Measurements from ENCODE around the gene PHF3.
"Not testable (repeated sequence)": the region's sequence is repeated elsewhere in the genome, so short reads cannot be mapped to it uniquely, and the experiment has no call there.

The PHF3 gene

DNA sequence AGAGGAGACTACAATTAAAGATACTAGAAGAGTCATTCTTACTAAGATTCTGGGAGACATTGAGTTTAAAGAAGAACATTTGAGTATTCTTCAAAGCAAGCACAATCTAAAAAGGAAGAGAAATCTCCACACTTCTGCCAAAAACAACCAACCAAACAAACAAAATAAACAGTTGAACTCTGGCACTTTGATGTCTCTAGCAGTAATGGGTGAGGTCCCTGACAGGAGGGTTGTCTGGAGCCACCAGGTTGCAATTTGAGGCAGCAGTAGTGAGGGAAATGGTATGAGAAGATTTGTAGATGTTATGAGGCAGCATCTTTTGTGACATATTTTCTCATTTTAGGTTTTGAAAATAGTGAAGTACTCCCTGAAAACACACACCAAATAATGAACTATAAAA, 108.1 kb downstream of the PHF3 start:
- no peaks in the 10 kb centered on the region for H3K27me3 ChIP-seq (ENCODE audit: insufficient read depth, low read length)
- no peak overlapping the region for H3K4me3 ChIP-seq (ENCODE audit: low read length)
- H3K9ac ChIP-seq (ENCODE audit: low read depth, low read length): no peak overlapping the region

DNA sequence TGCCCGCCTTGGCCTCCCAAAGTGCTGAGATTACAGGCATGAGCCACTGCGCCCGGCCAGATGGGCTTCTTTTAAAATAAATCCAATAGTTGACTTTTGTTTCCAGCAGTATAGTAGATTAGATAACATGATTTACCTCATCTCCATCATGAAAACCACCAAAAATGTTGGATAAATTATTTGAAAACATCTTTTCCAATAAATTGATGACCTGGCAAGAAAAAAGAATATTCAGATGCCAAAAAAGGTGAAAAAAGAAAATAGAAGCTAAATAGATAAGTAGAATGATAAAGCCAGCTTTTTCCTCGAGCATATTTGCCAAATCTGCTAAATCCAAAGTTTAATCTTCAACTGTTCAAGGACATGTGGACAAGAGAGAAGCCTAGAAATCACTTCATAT, 109.2 kb downstream of the PHF3 start:
- Histone ChIP-seq H3K4me3 (ENCODE audit: low read length) (no peak overlapping the region), H3K36me3 (ENCODE audit: insufficient read depth, low read depth, low read length) (no peaks in the 10 kb centered on the region), H3K27ac (ENCODE audit: low read length) (no peak overlapping the region), H3K4me1 (ENCODE audit: insufficient read depth, low read length) (no peaks in the 10 kb centered on the region), H3K9ac (ENCODE audit: low read depth, low read length) (no peak overlapping the region), H3K9me3 (ENCODE audit: insufficient read depth, low read depth, low read length) (no peaks in the 10 kb centered on the region), H3K27me3 (ENCODE audit: insufficient read depth, low read length) (no peaks in the 10 kb centered on the region)

More for the DNA sequence above, 108.1 kb downstream of the PHF3 start:
- Histone ChIP-seq H3K27ac (ENCODE audit: low read length) (no peak overlapping the region), H3K4me1 (ENCODE audit: insufficient read depth, low read length) (no peaks in the 10 kb centered on the region), H3K36me3 (ENCODE audit: insufficient read depth, low read depth, low read length) (no peaks in the 10 kb centered on the region), H3K9me3 (ENCODE audit: insufficient read depth, low read depth, low read length) (no peaks in the 10 kb centered on the region)

DNA sequence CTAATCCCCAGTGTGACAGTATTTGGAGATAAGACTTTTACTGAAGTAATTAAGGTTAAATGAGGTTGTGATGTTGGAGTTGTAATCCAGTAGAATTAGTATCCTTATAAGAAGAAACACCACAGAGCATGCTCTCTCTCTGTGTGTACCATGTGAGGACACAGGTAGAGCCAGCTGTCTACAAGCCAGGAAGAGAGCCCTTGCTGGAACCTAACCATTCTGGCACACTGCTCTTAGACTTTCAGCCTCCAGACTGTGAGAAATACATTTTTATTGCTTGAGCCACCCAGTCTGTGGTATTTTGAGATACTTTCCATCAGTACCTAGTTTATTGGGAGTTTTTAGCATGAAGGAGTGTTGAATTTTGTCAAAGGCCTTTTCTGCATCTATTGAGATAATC, 110.2 kb downstream of the PHF3 start:
- Histone ChIP-seq H3K9me3 (ENCODE audit: insufficient read depth, low read depth, low read length) (no peaks in the 10 kb centered on the region), H3K9ac (ENCODE audit: low read depth, low read length) (no peak overlapping the region), H3K4me1 (ENCODE audit: insufficient read depth, low read length) (no peaks in the 10 kb centered on the region), H3K36me3 (ENCODE audit: insufficient read depth, low read depth, low read length) (no peaks in the 10 kb centered on the region), H3K27ac (ENCODE audit: low read length) (no peak overlapping the region), H3K27me3 (ENCODE audit: insufficient read depth, low read length) (no peaks in the 10 kb centered on the region), H3K4me3 (ENCODE audit: low read length) (no peak overlapping the region)

DNA sequence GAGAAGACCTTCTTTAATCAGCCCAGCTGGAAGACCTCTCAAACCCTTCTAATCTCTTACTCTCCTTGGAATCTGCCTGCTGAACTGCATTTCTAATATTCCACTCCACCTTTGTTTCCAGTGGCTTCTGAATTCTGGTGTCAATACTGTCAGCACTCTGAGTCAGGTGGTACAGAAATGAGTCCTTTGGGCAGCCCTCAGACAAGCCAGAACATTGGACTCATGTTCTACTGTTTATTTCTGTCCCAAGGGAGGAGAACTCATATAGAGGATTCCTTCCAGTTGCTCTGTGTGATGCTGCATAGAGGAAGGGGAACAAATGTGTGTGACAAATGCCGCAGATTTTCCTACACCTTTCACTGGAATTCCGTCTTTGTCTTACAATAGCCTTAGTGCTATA, 114.8 kb downstream of the PHF3 start:
- Histone ChIP-seq H3K4me3 (ENCODE audit: low read length) (no peak overlapping the region), H3K9me3 (ENCODE audit: insufficient read depth, low read depth, low read length) (no peaks in the 10 kb centered on the region), H3K27me3 (ENCODE audit: insufficient read depth, low read length) (no peaks in the 10 kb centered on the region), H3K4me1 (ENCODE audit: insufficient read depth, low read length) (no peaks in the 10 kb centered on the region), H3K27ac (ENCODE audit: low read length) (no peak overlapping the region), H3K9ac (ENCODE audit: low read depth, low read length) (no peak overlapping the region), H3K36me3 (ENCODE audit: insufficient read depth, low read depth, low read length) (no peaks in the 10 kb centered on the region)

DNA sequence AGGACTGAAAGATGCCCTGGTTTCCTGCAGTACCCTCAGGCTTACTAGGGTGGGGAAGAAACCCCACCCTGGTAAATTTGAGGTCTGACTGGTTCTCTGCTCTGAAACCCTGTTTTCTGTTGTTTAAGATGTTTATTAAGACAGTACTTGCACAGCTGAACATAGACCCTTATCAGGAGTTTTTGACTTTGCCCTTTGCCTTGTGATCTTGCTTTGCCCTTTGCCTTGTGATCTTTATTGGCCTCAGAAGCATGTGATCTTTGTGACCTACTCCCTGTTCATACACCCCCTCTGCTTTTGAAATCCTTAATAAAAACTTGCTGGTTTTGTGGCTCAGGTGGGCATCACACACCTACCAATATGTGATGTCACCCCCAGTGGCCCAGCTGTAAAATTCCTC, 121.7 kb downstream of the PHF3 start:
- not testable (repeated sequence) for H3K27ac ChIP-seq (ENCODE audit: low read length); H3K36me3 ChIP-seq (ENCODE audit: insufficient read depth, low read depth, low read length); H3K9me3 ChIP-seq (ENCODE audit: insufficient read depth, low read depth, low read length); H3K9ac ChIP-seq (ENCODE audit: low read depth, low read length); H3K4me1 ChIP-seq (ENCODE audit: insufficient read depth, low read length); H3K27me3 ChIP-seq (ENCODE audit: insufficient read depth, low read length); H3K4me3 ChIP-seq (ENCODE audit: low read length)

DNA sequence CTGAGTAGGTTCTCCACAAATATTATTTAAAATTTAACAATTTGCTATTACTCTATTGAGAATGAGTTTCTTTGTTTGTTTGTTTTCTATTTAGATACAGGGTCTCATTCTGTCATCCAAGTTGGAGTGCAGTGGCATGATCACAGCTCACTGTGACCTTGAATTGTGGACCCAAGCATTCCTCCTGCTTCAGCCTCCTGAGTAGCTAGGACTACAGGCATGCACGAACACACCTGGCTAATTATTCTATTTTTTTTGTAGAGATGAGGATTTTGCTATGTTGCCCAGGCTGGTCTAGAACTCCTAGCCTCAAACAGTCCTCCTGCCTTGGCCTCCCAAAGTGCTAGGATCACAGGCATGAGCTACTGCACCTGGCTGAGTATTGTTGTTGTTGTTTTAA, 122.2 kb downstream of the PHF3 start:
- no peak overlapping the region for H3K4me3 ChIP-seq (ENCODE audit: low read length)
- H3K9me3 ChIP-seq (ENCODE audit: insufficient read depth, low read depth, low read length): no peaks in the 10 kb centered on the region
- no peaks in the 10 kb centered on the region for H3K36me3 ChIP-seq (ENCODE audit: insufficient read depth, low read depth, low read length)

DNA sequence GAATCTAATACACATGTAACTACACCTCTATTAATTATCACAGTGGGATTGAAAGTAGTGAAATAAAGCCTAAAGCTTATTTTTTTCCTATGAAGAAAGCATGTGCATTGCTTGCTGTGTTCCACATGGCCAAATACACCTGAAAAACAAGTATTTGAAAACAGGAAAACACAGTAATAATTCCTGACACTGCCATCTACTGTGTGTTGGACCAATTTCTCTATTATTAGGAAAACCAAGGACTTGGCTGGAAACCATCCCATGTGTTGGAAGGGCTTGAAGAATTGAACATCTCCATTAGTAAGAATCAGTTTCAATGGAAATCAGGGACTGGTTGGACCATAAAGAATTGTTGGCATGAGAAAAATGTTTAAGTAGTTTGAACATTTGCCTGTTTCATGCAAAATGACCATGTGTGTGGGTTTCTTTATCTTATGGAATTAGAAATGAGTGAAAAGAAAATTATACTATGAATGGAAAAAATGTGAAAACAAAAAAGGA, 124.1 kb downstream of the PHF3 start:
- Histone ChIP-seq H3K27ac (ENCODE audit: low read length) (no peak overlapping the region), H3K4me1 (ENCODE audit: insufficient read depth, low read length) (no peaks in the 10 kb centered on the region; the same call in 1 of the 2 replicates), H3K9me3 (ENCODE audit: insufficient read depth, low read depth, low read length) (no peaks in the 10 kb centered on the region), H3K36me3 (ENCODE audit: insufficient read depth, low read depth, low read length) (no peaks in the 10 kb centered on the region), H3K4me3 (ENCODE audit: low read length) (no peak overlapping the region), H3K27me3 (ENCODE audit: insufficient read depth, low read length) (no peaks in the 10 kb centered on the region), H3K9ac (ENCODE audit: low read depth, low read length) (no peak overlapping the region)

More for the DNA sequence above, 122.2 kb downstream of the PHF3 start:
- Histone ChIP-seq H3K27me3 (ENCODE audit: insufficient read depth, low read length) (no peaks in the 10 kb centered on the region), H3K4me1 (ENCODE audit: insufficient read depth, low read length) (no peaks in the 10 kb centered on the region; the same call in 1 of the 2 replicates), H3K27ac (ENCODE audit: low read length) (no peak overlapping the region), H3K9ac (ENCODE audit: low read depth, low read length) (no peak overlapping the region)

DNA sequence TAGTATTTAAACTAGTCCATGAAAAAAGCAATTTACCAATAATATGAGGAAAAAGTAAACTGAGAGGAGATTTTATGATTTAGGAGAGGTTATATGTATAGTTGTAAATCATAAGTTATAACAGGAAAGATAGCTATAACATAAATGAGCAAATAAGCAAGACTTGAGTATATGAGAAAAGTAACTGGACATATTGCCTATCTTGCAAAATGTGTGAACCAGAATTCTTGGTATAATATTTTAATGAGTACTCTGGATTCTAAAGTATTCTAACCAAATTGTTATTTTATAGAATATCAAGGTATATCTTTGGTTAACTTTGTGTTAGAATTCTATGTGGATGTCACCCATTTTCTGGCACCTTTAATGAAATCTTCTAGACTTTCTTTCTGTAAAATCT, 124.6 kb downstream of the PHF3 start:
- H3K4me3 ChIP-seq (ENCODE audit: low read length): no peak overlapping the region
- no peaks in the 10 kb centered on the region; the same call in 1 of the 2 replicates for H3K4me1 ChIP-seq (ENCODE audit: insufficient read depth, low read length)
- H3K9me3 ChIP-seq (ENCODE audit: insufficient read depth, low read depth, low read length): no peaks in the 10 kb centered on the region
- H3K27me3 ChIP-seq (ENCODE audit: insufficient read depth, low read length): no peaks in the 10 kb centered on the region
- H3K9ac ChIP-seq (ENCODE audit: low read depth, low read length): no peak overlapping the region
- H3K27ac ChIP-seq (ENCODE audit: low read length): no peak overlapping the region
- H3K36me3 ChIP-seq (ENCODE audit: insufficient read depth, low read depth, low read length): no peaks in the 10 kb centered on the region

DNA sequence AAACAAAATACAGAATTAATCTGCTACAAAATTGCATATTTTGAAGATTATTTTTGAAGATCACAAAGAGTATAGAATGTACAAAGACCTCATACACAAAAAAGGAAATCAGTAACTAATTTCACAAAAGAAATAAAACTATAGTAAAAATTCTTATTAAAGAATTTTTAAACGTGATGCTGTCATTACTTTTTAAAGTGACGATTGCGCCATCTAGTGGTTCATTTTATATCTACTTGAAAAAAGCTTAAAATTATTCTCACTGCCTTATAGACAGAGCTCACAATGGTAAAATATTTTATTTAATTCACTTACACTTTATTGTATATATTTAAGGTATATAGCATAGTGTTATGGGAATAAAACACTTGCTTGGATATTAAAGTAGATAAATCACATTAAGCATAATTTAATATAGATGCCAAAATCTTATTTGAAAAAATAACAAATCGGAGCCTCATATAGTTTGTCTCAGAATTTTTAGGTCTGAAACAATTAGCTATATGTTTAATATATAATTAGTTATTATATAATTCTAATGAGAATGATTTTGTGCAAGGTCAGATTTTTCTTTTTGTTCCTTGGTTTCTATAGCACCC, 128.8 kb downstream of the PHF3 start:
- H3K27me3 ChIP-seq (ENCODE audit: insufficient read depth, low read length): no peaks in the 10 kb centered on the region
- H3K4me1 ChIP-seq (ENCODE audit: insufficient read depth, low read length): no peaks in the 10 kb centered on the region; the same call in 1 of the 2 replicates
- peaks cover 5% of the 10 kb centered on the region; the same call in 1 of the 2 replicates for H3K9me3 ChIP-seq (ENCODE audit: insufficient read depth, low read depth, low read length)
- no peak overlapping the region for H3K27ac ChIP-seq (ENCODE audit: low read length)
- H3K4me3 ChIP-seq (ENCODE audit: low read length): no peak overlapping the region
- no peaks in the 10 kb centered on the region for H3K36me3 ChIP-seq (ENCODE audit: insufficient read depth, low read depth, low read length)
- H3K9ac ChIP-seq (ENCODE audit: low read depth, low read length): no peak overlapping the region

Measured in iPS-20b (cell line).